GM12892 (cell line): ENCODE results near the gene HMOX2.

ENCODE experiments used
- POLR2A ChIP-seq: IDR thresholded peaks from 2 replicates; pipeline ENCODE4 v1.6.1; 2011; ENCODE audit warnings: low read depth, low read length, control low read depth
- POLR2AphosphoS5 ChIP-seq: IDR thresholded peaks from 2 replicates; pipeline ENCODE4 v1.6.1; 2011; ENCODE audit warnings: low read depth, low read length, control low read depth
- TAF1 ChIP-seq: IDR thresholded peaks from 2 replicates; pipeline ENCODE4 v1.6.1; 2011; ENCODE audit warnings: low read depth, mild to moderate bottlenecking, control low read depth, low read length, borderline replicate concordance

- TF ChIP-seq TAF1 (no peak), POLR2A (no peak), POLR2AphosphoS5 (no peak)
Measured at GRCh38 chr16:4498546-4499195, 22.5 kb downstream of the HMOX2 start.
